ENCODE results near the gene ACRBP.
"Not testable (repeated sequence)": the region's sequence is repeated elsewhere in the genome, so short reads cannot be mapped to it uniquely, and the experiment has no call there.

ACRBP gene

GRCh38 chr12:6602526-6602925 lies 44.7 kb downstream of the ACRBP start:
- H3K9me3 ChIP-seq (replicated peaks in 1 of 11): no peaks in the 10 kb centered on the region
- peak overlapping the region; percentile 44 to 92 (median 85); a peak in 21 of 22 replicates for H3K27ac ChIP-seq
- peak overlapping the region; percentile 36 to 97 (median 88); a peak in 17 of 20 replicates for H3K4me3 ChIP-seq
- TF ChIP-seq Cebpa-rat (IDR thresholded peaks at IDR 0.05): no peak
- H3K27me3 ChIP-seq: no peaks in the 10 kb centered on the region
- H3K4me1 ChIP-seq: peaks cover 38 to 45% (median 41%) of the 10 kb centered on the region in 10 experiments
- H4K20me1 ChIP-seq: peaks cover 59 to 86% (median 84%) of the 10 kb centered on the region in 11 experiments; a peak in 21 of 22 replicates
- peak overlapping the region; percentile 67 to 92 (median 79) for H3K9ac ChIP-seq
- peaks cover 51 to 76% (median 63%) of the 10 kb centered on the region in 11 experiments for H3K36me3 ChIP-seq
- peak overlapping the region; percentile 96 to 100 (median 99) for H3K4me2 ChIP-seq

- H3K27me3 ChIP-seq; H3K4me1 ChIP-seq; H3K4me2 ChIP-seq; H3K9me3 ChIP-seq (replicated peaks in 1 of 11); H3K4me3 ChIP-seq; H3K9ac ChIP-seq; H3K27ac ChIP-seq: not testable (repeated sequence)
- peaks cover 50 to 100% (median 93%) of the 10 kb centered on the region in 11 experiments; a peak in 21 of 22 replicates for H4K20me1 ChIP-seq
- peaks cover 100% of the 10 kb centered on the region in 11 experiments for H3K36me3 ChIP-seq
Observed at GRCh38 chr12:6595673-6596072, 51.6 kb downstream of the ACRBP start.

- no peaks in the 10 kb centered on the region for H3K9me3 ChIP-seq (replicated peaks in 1 of 11)
- no peaks in the 10 kb centered on the region for H3K27me3 ChIP-seq
- H4K20me1 ChIP-seq: peaks cover 42 to 100% (median 94%) of the 10 kb centered on the region in 11 experiments; a peak in 21 of 22 replicates
- H3K9ac ChIP-seq: no peak overlapping the region
- TF ChIP-seq Cebpa-rat (IDR thresholded peaks at IDR 0.05): no peak
- no peak overlapping the region for H3K4me2 ChIP-seq
- H3K4me3 ChIP-seq: no peak overlapping the region
- H3K4me1 ChIP-seq: peaks cover 0 to 5% (median 0%) of the 10 kb centered on the region in 10 experiments; a peak in 1 of 20 replicates
- peaks cover 100% of the 10 kb centered on the region in 11 experiments for H3K36me3 ChIP-seq
- H3K27ac ChIP-seq: no peak overlapping the region
Observed at GRCh38 chr12:6592087-6592486, 55.1 kb downstream of the ACRBP start.

Measured in BLaER1 treated with 17β-estradiol and CSF1 and Interleukin-3, amounts not matched to agents 10 nM and 100 nM (cell line).